ENCODE results near the gene SLC8B1. TPM values are rescaled to one million over a fixed set of nuclear protein-coding genes. Genes with fewer than 3 reads are reported as not detected.

SLC8B1 gene
- total RNA-seq, 1 donor from 2014 or later, result 27.9 TPM

- Mint-ChIP-seq H3K4me1 (ENCODE audit: low read depth, unreplicated experiment) (no peaks in the 10 kb centered on the region), H3K27ac (ENCODE audit: unreplicated experiment) (no peak overlapping the region), H3K4me3 (ENCODE audit: unreplicated experiment) (no peak overlapping the region), H3K9me3 (ENCODE audit: unreplicated experiment) (no peaks in the 10 kb centered on the region), H3K27me3 (ENCODE audit: unreplicated experiment) (peaks cover 2% of the 10 kb centered on the region), H3K36me3 (ENCODE audit: unreplicated experiment) (peaks cover 5% of the 10 kb centered on the region)
- DNase-seq, result no peak
- no peak for TF ChIP-seq CTCF (IDR thresholded peaks at IDR 0.05; ENCODE audit: partially characterized antibody, unreplicated experiment)
These were observed 34.6 kb upstream of the SLC8B1 start for GRCh38 chr12:113369391-113369985.

GRCh38 chr12:113368331-113368730 lies 33.4 kb upstream of the SLC8B1 start:
- no peaks in the 10 kb centered on the region for H3K4me1 Mint-ChIP-seq (ENCODE audit: low read depth, unreplicated experiment)
- H3K27me3 Mint-ChIP-seq (ENCODE audit: unreplicated experiment), result peaks cover 2% of the 10 kb centered on the region
- H3K36me3 Mint-ChIP-seq (ENCODE audit: unreplicated experiment), result peaks cover 5% of the 10 kb centered on the region
- TF ChIP-seq CTCF (IDR thresholded peaks at IDR 0.05; ENCODE audit: partially characterized antibody, unreplicated experiment), result no peak
- no peak overlapping the region for H3K4me3 Mint-ChIP-seq (ENCODE audit: unreplicated experiment)
- no peak for DNase-seq
- H3K27ac Mint-ChIP-seq (ENCODE audit: unreplicated experiment), result no peak overlapping the region
- H3K9me3 Mint-ChIP-seq (ENCODE audit: unreplicated experiment), result no peaks in the 10 kb centered on the region

- Mint-ChIP-seq H3K27ac (ENCODE audit: unreplicated experiment) (no peak overlapping the region), H3K36me3 (ENCODE audit: unreplicated experiment) (peaks cover 5% of the 10 kb centered on the region), H3K9me3 (ENCODE audit: unreplicated experiment) (no peaks in the 10 kb centered on the region), H3K4me1 (ENCODE audit: low read depth, unreplicated experiment) (no peaks in the 10 kb centered on the region), H3K27me3 (ENCODE audit: unreplicated experiment) (peaks cover under 1% of the 10 kb centered on the region), H3K4me3 (ENCODE audit: unreplicated experiment) (no peak overlapping the region)
- DNase-seq, result no peak
- no peak for TF ChIP-seq CTCF (IDR thresholded peaks at IDR 0.05; ENCODE audit: partially characterized antibody, unreplicated experiment)
These were observed 31.9 kb upstream of the SLC8B1 start for GRCh38 chr12:113366827-113367226.

GRCh38 chr12:113365639-113366395 lies 30.9 kb upstream of the SLC8B1 start:
- no peaks in the 10 kb centered on the region for H3K4me1 Mint-ChIP-seq (ENCODE audit: low read depth, unreplicated experiment)
- H3K27me3 Mint-ChIP-seq (ENCODE audit: unreplicated experiment), result no peaks in the 10 kb centered on the region
- H3K27ac Mint-ChIP-seq (ENCODE audit: unreplicated experiment), result no peak overlapping the region
- H3K9me3 Mint-ChIP-seq (ENCODE audit: unreplicated experiment), result no peaks in the 10 kb centered on the region
- H3K36me3 Mint-ChIP-seq (ENCODE audit: unreplicated experiment), result peaks cover 5% of the 10 kb centered on the region
- TF ChIP-seq CTCF (IDR thresholded peaks at IDR 0.05; ENCODE audit: partially characterized antibody, unreplicated experiment), result no peak
- DNase-seq, result no peak
- no peak overlapping the region for H3K4me3 Mint-ChIP-seq (ENCODE audit: unreplicated experiment)

- TF ChIP-seq CTCF (IDR thresholded peaks at IDR 0.05; ENCODE audit: partially characterized antibody, unreplicated experiment), result no peak
- Mint-ChIP-seq H3K9me3 (ENCODE audit: unreplicated experiment) (no peaks in the 10 kb centered on the region), H3K36me3 (ENCODE audit: unreplicated experiment) (peaks cover 5% of the 10 kb centered on the region), H3K4me3 (ENCODE audit: unreplicated experiment) (no peak overlapping the region), H3K4me1 (ENCODE audit: low read depth, unreplicated experiment) (peaks cover 6% of the 10 kb centered on the region), H3K27me3 (ENCODE audit: unreplicated experiment) (no peaks in the 10 kb centered on the region), H3K27ac (ENCODE audit: unreplicated experiment) (peak overlapping the region; percentile 31)
- no peak for DNase-seq
These were observed 29.8 kb upstream of the SLC8B1 start for GRCh38 chr12:113364698-113365097.
